PC-9 (cell line): Measurements from ENCODE around the gene PDK3.

ENCODE experiments used
- EZH2 ChIP-seq: fragments of 200-600 bp; sonication (generic); IDR thresholded peaks from 2 replicates; pipeline ENCODE4 v1.8.0; 2017; ENCODE audit warnings: antibody characterized with exemption, low read depth
- TF ChIP-seq, protein P1 (sequence below): fragments of 200-600 bp; sonication (generic); conservative IDR thresholded peaks from 2 replicates; pipeline ENCODE4 v1.6.1; 2017; ENCODE audit warnings: mixed run types, antibody characterized with exemption, mild to moderate bottlenecking, moderate library complexity

DNA sequence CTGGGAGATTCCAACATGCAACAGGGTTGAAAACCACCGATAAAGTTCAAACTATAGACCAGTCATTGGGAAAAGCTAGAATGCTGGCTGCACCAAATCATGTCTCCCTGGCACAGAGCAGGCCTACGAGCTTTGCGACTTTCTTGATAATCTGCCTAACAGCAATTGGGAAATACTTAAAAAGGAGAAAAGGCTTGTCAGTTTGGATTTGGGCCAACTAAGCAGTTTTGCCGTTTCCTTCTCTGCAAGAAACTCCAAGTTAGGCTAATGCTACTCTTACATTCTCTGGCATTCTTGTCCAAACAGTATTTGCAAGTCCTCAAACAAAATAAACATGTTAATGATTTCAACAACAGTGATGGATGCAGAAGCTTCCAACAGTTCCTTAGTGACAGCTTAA lies 87.9 kb downstream of the PDK3 start:
- TF ChIP-seq, protein P1, sequence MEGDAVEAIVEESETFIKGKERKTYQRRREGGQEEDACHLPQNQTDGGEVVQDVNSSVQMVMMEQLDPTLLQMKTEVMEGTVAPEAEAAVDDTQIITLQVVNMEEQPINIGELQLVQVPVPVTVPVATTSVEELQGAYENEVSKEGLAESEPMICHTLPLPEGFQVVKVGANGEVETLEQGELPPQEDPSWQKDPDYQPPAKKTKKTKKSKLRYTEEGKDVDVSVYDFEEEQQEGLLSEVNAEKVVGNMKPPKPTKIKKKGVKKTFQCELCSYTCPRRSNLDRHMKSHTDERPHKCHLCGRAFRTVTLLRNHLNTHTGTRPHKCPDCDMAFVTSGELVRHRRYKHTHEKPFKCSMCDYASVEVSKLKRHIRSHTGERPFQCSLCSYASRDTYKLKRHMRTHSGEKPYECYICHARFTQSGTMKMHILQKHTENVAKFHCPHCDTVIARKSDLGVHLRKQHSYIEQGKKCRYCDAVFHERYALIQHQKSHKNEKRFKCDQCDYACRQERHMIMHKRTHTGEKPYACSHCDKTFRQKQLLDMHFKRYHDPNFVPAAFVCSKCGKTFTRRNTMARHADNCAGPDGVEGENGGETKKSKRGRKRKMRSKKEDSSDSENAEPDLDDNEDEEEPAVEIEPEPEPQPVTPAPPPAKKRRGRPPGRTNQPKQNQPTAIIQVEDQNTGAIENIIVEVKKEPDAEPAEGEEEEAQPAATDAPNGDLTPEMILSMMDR, result no peak
- TF ChIP-seq EZH2, result no peak
